HG03135 (cell line): ENCODE measurements around the gene PHLDB3.

Experiments
- ATAC-seq: cut with Tn5 transposase; IDR thresholded peaks from one replicate; pipeline ENCODE4 v1.9.1; 2021; ENCODE audit warnings: mild to moderate bottlenecking, moderate library complexity; ENCODE audit not compliant: unreplicated experiment

The PHLDB3 gene

DNA sequence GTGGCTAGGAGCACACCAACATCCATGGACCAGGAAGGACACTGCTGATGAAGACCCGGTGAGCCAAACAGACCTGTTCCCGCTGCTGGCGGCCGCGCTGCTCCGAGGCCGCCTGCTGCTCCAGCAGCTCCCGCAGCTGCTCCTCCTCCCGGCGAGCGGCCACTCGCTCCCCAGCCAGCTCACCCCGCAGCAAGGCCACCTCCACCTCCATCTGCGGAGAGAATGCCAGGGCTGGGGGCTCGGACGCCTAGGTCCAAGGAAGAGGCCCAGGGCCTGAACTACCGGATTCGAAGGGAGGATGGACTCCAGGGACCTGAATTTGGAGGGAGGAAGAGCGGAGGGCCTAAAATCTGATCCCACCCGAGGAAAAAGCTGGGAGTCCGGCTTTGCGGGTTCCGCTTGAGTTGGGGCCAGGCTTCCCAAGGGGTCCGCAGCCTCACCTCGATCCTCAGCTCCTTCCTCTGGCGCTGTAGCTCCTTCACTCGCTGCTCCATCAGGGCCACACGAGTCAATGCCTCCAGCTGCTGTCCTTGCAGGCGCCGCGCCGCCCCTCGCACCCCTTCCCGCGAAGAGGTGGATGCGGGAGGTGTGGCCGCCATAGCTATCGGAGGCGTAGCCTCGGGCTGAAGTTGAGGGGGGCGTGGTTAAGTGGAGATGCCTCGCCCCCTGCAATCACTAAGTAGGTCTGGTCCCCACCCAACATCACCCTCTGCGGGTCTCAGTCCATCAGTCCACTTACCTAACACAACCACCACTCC, 2.7 kb downstream of the PHLDB3 start:
- ATAC-seq = no peak

DNA sequence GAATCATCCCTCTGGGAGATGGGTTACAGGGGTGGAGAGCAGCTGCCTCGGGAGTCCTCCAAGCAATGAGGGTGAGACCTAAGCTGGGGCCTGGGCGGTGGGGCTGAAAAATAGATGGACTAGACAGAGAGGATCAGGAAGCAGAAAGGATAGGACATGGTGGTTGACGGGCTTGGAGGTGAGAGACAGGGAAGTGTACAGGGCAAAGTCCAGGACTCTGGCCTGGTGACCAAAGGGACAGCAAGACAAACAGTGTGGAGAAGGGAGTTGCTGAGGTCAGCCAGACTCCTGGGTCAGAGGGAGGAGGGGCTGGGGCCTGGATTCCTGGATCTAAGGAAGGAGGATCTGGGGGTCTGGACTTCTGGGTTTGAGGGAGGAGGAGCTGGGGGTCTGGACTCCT, 5.5 kb downstream of the PHLDB3 start:
- ATAC-seq = no peak

DNA sequence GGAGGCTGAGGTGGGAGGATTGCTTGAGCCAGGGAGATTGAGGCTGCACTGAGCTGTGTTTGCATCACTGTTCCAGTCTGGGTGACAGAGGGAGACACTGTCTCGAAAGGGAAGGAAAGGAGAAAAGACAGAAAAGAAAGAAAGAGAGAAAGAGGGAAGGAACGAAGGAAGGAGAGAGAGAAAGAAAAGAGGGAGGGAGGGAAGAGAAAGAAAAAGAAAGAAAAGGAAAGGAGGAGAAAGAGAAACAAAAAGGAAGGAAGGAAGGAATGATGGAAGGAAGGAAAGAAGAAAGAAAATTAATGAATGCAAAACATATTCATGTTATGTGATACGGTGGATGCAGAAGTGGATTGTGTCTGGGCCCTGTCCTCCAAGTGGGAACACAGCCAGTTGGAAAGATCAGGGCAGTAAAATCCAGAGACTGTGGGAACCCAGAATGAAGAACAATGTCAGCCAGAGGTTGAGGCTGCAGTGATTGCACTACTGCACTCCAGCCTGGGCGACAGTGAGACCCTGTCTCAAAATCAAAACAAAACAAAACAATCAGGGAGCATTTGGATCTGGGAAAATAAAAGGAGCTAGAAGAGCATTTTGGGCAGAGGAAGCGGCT, 6.2 kb downstream of the PHLDB3 start:
- no peak for ATAC-seq

DNA sequence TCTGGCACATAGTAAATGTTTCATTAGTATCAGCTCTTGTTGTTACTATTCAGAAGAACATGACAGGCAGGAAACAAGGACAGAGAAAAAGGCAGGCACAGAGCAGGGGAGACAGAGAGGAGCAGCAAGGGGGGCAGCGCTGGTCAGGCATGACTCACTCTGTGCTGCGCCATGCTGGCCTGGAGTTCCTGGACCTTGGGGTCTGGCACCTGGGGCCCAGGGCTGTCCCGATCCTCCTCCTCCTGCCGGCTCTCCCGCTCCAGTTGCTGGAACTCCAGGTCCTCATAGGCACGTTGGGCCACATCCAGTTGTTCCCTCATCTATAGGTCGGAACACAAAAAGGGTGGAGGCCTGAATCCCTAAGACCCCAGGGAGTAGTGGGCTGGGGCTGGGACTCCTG, 7.6 kb downstream of the PHLDB3 start:
- ATAC-seq = no peak

GRCh38 chr19:43495082-43495481, 9.5 kb downstream of the PHLDB3 start:
- no peak for ATAC-seq

DNA sequence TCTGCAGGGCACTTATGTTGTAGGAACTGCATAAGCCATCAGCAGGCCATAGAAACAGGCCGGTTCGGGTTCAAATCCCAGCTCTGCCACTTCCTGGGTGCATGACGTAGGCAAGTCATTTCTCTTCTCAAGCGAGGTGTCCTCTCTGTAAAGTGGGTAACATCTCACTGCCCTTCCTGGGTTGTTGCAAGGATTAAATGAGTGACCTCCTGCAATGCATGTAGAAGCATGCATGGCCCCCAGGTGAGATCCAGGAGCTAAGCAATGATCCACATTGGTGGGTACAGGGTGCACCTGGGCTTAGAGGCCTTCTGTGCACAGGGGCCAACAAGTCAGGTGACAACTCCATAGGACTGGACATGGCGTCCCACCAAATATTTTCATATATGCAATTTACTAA, 13.8 kb downstream of the PHLDB3 start:
- ATAC-seq = no peak

DNA sequence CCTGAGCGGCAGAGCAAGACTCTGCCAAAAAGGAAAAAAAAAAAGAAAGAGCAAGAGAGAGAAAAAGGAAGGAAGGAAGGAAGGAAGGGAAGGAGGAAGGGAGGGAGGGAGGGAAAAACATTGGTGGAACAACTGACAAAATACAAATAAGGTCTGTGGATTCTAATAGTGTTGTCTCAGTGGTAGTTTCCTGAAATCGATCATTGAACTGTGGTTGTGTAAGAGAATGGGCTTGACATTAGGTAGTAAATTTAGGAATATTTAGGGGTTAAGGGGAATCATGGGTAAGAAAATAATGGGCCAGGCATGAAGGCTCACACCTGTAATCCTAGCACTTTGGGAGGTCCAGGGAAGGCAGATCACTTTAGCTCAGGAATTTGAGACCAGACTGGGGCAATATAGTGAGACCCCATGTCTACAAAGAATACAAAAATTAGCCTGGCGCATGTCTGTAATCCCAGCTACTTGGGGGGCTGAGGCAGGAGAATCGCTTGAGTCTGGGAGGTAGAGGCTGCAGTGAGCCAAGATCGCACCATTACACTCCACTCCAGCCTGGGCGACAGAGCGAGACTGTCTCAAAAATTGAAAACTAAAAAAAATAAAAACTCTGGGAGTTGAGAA, 14.5 kb downstream of the PHLDB3 start:
- no peak for ATAC-seq

DNA sequence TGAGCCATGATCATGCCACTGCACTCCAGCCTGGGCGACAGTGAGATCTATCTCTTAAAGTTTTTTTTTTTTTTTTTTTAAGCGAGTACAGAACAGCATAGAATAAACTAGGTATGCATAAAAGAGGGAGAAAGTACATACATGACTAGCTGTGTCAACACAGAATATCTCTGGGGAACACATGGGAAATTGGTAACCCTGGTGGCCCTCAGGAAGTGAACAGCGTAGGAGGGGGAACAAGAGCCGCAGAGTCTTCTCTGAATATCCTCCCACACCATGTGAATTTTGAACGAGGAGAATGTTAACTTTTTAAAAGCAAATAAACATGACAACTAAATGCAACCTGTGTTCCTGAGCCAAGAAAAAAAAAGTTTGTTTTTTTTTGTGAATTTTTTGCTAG, 15.2 kb downstream of the PHLDB3 start:
- no peak for ATAC-seq

DNA sequence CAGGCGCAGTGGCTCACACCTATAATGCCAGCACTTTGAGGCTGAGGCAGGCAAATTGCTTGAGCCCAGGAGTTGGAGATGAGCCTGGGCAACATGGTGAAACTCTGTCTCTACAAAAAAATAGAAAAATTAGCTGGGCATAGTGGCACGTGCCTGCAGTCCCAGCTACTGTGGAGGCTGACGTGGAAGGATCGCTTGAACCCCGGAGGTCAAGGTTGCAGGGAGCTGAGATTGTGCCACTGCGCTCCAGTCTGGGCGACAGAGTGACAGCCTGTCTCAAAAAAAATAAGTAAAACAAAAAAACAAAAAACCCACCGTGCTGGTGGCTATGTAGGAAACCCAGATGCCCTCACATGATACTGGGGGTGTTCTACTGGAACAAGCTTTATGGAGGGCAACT, 16.4 kb downstream of the PHLDB3 start:
- no peak for ATAC-seq

- ATAC-seq = no peak
Measured at GRCh38 chr19:43486412-43486811, 18.1 kb downstream of the PHLDB3 start.

DNA sequence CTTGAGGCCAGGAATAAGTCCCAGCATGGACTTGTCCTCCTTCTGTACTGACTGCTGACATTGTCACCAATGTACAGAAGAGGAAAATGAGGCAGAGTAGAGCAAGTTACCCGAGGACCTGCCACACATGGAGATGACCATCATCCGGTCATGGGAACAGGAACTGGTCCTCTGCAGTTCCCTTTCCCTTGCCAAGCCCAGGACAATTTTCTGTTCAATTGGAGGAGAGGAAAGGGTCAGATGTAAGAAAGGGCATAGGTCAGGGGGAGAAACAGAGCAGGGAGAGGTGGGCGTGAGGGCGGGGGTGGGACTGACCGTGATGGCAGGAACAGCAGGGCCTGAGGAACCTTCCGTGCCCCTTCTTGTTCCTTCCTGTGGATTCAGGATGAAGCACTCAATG, 18.6 kb downstream of the PHLDB3 start:
- ATAC-seq = no peak

DNA sequence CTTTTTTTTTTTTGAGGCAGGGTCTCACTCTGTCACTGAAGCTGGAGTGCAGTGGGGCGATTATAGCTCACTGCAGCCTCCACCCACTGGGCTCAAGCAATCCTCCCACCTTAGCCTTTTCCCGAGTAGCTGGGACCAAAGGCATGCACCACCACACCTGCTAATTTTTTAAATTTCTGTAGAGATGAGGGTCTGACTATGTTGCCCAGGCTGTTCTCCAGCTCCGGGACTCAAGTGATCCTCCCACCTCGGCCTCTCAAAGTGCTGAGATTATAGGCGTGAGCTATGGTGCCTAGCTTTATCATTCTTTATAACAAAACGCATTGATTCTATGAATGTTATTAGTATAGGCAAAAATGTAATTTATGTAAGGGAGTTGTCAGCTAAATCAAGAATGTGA, 21.3 kb downstream of the PHLDB3 start:
- no peak for ATAC-seq

GRCh38 chr19:43482193-43482592, 22.4 kb downstream of the PHLDB3 start:
- ATAC-seq = no peak

DNA sequence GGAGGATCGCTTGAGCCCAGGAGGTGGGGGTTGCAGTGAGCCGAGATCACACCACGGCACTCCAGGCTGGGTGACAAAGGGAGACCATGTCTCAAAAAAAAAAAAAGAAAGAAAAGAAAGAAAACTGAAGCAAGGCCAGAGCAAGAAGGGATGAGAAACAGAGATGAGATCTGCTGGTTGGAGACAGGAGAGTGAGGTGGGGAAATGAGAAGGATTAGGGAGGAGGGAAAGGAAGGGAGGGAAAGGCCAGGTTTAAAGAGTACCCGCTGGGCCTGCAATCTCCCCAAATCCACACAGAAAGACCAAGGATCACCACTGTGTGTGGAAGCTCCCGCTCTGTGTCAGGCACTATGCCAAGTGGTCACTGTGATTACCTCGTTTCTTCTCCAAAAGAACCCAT, 22.8 kb downstream of the PHLDB3 start:
- ATAC-seq = no peak

GRCh38 chr19:43480574-43480973, 24.0 kb downstream of the PHLDB3 start:
- no peak for ATAC-seq

GRCh38 chr19:43479961-43480561, 24.5 kb downstream of the PHLDB3 start:
- no peak for ATAC-seq

DNA sequence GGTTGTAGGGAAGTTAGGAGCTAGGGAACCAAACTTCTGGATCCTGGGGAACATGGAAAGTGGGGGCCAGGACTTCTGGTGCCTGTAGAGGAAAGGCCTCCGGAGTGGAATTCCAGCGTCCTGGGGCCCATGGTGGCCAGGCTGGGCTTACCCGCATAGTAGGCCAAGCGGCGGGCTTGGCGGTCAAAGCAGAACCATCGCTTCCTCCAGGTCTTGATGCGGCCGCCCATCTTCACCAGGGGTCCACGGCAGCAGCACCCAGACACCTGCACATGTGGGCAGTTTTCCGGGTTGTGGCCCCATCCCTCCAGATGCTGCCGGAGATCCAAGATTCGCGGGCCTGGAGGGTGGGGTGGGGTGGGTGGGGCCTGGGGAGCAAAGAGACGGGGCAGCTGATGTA, 25.3 kb downstream of the PHLDB3 start:
- ATAC-seq = no peak

DNA sequence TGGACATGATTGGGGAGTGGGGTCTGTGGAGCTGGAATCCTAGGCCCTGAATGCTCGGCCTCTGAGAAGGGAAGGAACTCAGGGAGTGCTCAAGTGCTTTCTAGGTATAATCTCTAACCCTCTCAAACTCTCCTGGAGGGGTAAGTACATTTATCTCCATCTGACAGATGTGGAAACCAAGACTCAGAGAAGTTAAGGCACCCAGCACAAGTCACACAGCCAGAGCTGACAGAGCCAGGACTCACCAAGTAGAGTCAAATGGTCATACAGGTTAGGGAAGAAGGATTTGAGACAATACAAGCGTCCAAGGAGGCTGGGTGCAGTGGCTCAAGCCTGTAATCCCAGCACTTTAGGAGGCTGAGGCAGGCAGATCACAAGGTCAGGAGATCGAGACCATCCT, 26.2 kb downstream of the PHLDB3 start:
- no peak for ATAC-seq

- ATAC-seq = no peak
Measured at GRCh38 chr19:43476606-43477005, 27.9 kb downstream of the PHLDB3 start.

DNA sequence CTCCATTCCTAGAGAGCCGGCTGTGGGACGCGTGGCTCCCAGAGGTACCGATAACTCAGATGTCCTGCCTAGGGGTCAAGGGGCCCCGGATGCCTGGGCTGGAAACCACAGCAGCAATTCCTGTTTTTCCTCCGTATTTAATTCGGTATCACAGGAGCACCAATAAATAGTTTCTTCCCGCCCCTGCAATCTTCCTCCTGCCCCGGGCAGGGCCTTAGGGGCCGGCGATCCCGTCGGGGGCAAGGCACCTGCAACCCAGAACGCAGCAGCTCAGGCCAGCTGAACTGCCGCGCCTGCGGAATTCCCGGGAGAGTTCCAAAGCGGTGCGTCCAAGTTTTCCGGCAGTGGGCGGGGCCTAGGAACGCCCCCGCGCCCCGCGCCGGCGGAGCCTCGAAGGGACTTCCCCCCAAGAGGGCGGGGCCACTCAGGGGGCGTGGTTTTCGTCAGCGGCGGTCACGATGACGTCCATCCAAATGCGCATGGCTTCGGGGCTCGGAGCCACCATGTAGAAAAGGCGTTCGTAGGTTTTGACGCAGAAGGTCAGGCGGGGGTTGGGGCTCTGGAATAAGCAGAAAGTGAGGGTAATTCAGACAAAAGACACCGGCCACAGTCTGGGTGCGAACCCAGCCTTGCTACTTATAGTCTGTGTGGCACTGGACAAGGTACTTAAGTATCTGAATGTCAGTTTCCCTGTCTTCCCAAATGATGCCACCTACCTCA, 29.4 kb downstream of the PHLDB3 start:
- no peak for ATAC-seq

DNA sequence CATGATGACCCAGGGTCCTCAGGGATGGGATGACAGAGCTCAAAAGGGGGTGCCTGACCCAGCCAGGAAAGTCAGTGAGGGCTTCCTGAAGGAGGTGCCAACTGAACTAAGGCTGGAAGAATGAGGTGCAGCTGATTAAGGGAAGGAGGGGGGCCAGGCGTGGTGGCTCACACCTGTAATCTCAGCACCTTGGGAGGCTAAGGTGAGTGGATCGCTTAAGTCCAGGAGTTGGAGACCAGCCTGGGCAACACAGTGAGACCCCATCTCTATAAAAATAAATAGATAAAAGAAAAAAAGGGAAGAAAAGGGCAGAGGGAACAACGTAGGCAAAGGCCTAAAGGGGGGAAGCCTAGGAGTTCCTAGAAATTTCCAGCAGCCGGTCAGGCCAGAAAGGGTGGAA, 30.1 kb downstream of the PHLDB3 start:
- no peak for ATAC-seq
